ENCODE measurements around the gene GPC4.

The GPC4 gene

GRCh38 chrX:133419911-133420310 lies 4.6 kb upstream of the GPC4 start:
- no peak for DNase-seq (ENCODE audit: insufficient read length, low spot score)
- no peak for FAIRE-seq
- no peak for TF ChIP-seq CTCF (IDR thresholded peaks at IDR 0.05; ENCODE audit: insufficient read depth, missing control alignments)

DNA sequence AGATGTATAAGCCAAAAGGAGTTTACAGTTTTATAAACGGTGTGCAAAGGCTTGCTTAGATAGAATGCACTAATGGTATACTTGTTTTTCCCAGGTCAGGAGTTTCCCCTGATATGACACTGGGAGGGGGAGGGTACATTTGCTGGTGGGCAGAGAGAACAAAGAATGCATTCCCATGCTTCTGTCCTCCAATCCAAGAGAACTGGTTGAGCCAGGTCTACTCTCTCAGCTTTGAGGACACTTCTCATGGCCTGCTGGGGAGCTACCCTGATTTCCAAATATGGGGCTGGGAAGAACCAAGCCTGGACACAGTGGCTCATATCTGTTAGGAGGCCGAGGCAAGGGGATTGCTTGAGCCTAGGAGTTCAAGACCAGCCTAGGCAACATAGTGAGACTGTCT lies 3.3 kb upstream of the GPC4 start:
- FAIRE-seq (no peak), DNase-seq (ENCODE audit: insufficient read length, low spot score) (no peak)
- no peak for TF ChIP-seq CTCF (IDR thresholded peaks at IDR 0.05; ENCODE audit: insufficient read depth, missing control alignments)

- FAIRE-seq (no peak), DNase-seq (ENCODE audit: insufficient read length, low spot score) (no peak)
- no peak for TF ChIP-seq CTCF (IDR thresholded peaks at IDR 0.05; ENCODE audit: insufficient read depth, missing control alignments)
Observed at GRCh38 chrX:133417364-133417763, 2.1 kb upstream of the GPC4 start.

GRCh38 chrX:133414406-133415275 lies 648 bp downstream of the GPC4 start:
- DNase-seq (ENCODE audit: insufficient read length, low spot score) (no peak), FAIRE-seq (no peak)
- no peak for TF ChIP-seq CTCF (IDR thresholded peaks at IDR 0.05; ENCODE audit: insufficient read depth, missing control alignments)

GRCh38 chrX:133413218-133413925 lies 1.9 kb downstream of the GPC4 start:
- no peak for TF ChIP-seq CTCF (IDR thresholded peaks at IDR 0.05; ENCODE audit: insufficient read depth, missing control alignments)
- no peak for FAIRE-seq
- DNase-seq (ENCODE audit: insufficient read length, low spot score) = no peak

GRCh38 chrX:133412665-133413064 lies 2.6 kb downstream of the GPC4 start:
- no peak for FAIRE-seq
- TF ChIP-seq CTCF (IDR thresholded peaks at IDR 0.05; ENCODE audit: insufficient read depth, missing control alignments) = no peak
- DNase-seq (ENCODE audit: insufficient read length, low spot score) = no peak

GRCh38 chrX:133412246-133412645 lies 3.0 kb downstream of the GPC4 start:
- DNase-seq (ENCODE audit: insufficient read length, low spot score) = no peak
- no peak for TF ChIP-seq CTCF (IDR thresholded peaks at IDR 0.05; ENCODE audit: insufficient read depth, missing control alignments)
- no peak for FAIRE-seq

Data from D721Med (cell line).